CD4-positive, CD25-positive, alpha-beta regulatory T cell (primary cell): ENCODE measurements around the gene STAM. TPM values are rescaled to one million over a fixed set of nuclear protein-coding genes. Genes with fewer than 3 reads are reported as not detected.

Source experiments
- ATAC-seq, 2 donors: fragments of 150-1000 bp; cut with Tn5 transposase; one replicate each; pipeline ENCODE4 v1.10.0; 2021; ENCODE audit warnings: low read depth in 2 of 2, moderate number of reproducible peaks in 2 of 2, moderate library complexity in 1 of 2
- DNase-seq, 3 donors: peaks; one replicate each; pipeline versions ENCODE4 v3.0.0 to v3.0.0-alpha.2; 2012 to 2022; ENCODE audit warnings: mixed read lengths in 1 of 3
- H3K27ac ChIP-seq: one replicate; pipeline ENCODE4 v1.7.0; 2013; ENCODE audit warnings: mild to moderate bottlenecking, low read length; ENCODE audit not compliant: insufficient read depth, poor library complexity, severe bottlenecking
- H3K27me3 ChIP-seq: one replicate; pipeline ENCODE4 v1.7.0; 2013; ENCODE audit warnings: low read length; ENCODE audit not compliant: control insufficient read depth, insufficient read depth
- H3K36me3 ChIP-seq: one replicate; pipeline ENCODE4 v1.7.0; 2013; ENCODE audit warnings: mild to moderate bottlenecking, low read length, moderate library complexity; ENCODE audit not compliant: control insufficient read depth, insufficient read depth
- H3K4me1 ChIP-seq: 2 replicates; pipeline ENCODE4 v1.7.0; 2013; ENCODE audit warnings: mild to moderate bottlenecking, low read length; ENCODE audit not compliant: insufficient read depth, control insufficient read depth, poor library complexity, severe bottlenecking
- H3K4me3 ChIP-seq: one replicate; pipeline ENCODE4 v1.7.0; 2013; ENCODE audit warnings: low read depth, mild to moderate bottlenecking, low read length, moderate library complexity
- H3K9me3 ChIP-seq, 2 experiments: 1 replicate in 1 of 2; 2 replicates in 1 of 2; pipeline ENCODE4 v1.7.0; 2013; ENCODE audit warnings: low read length in 2 of 2, mild to moderate bottlenecking in 1 of 2, moderate library complexity in 1 of 2; ENCODE audit not compliant: control insufficient read depth in 2 of 2
- H3K27ac Mint-ChIP-seq, 3 donors: one replicate each; pipeline ENCODE4 v1.8.0; 2020 to 2022; ENCODE audit warnings: mild to moderate bottlenecking in 3 of 3, mixed read lengths in 3 of 3, moderate library complexity in 2 of 3
- H3K27me3 Mint-ChIP-seq: one replicate; pipeline ENCODE4 v1.8.0; 2022; ENCODE audit warnings: mild to moderate bottlenecking, mixed read lengths
- H3K36me3 Mint-ChIP-seq: one replicate; pipeline ENCODE4 v1.8.0; 2020; ENCODE audit warnings: mixed read lengths
- H3K4me1 Mint-ChIP-seq, 4 donors: one replicate each; pipeline ENCODE4 v1.8.0; 2020 to 2022; ENCODE audit warnings: mixed read lengths in 4 of 4, mild to moderate bottlenecking in 1 of 4
- H3K4me3 Mint-ChIP-seq, 4 donors: one replicate each; pipeline ENCODE4 v1.8.0; 2020 to 2022; ENCODE audit warnings: mild to moderate bottlenecking in 4 of 4, mixed read lengths in 4 of 4, moderate library complexity in 3 of 4
- H3K9me3 Mint-ChIP-seq, 7 donors: one replicate each; pipeline ENCODE4 v1.8.0; 2020 to 2022; ENCODE audit warnings: mixed read lengths in 7 of 7, mild to moderate bottlenecking in 3 of 7, moderate library complexity in 2 of 7
- polyA plus RNA-seq, 4 donors: library from polyadenylated mRNA; unstranded; fragments of 300-500 nt; fragmentation: Illumina TruSeq; gene quantifications; one replicate each; pipeline ENCODE4 v1.2.3, GENCODE V29; 2021
- total RNA-seq: library from RNA; stranded (reverse); gene quantifications from one replicate; pipeline ENCODE4 v1.2.3, GENCODE V29; 2022

STAM gene
- total and polyA plus RNA-seq, 5 donors from 2014 or later = 48.0 to 154 (median 69.6) TPM

DNA sequence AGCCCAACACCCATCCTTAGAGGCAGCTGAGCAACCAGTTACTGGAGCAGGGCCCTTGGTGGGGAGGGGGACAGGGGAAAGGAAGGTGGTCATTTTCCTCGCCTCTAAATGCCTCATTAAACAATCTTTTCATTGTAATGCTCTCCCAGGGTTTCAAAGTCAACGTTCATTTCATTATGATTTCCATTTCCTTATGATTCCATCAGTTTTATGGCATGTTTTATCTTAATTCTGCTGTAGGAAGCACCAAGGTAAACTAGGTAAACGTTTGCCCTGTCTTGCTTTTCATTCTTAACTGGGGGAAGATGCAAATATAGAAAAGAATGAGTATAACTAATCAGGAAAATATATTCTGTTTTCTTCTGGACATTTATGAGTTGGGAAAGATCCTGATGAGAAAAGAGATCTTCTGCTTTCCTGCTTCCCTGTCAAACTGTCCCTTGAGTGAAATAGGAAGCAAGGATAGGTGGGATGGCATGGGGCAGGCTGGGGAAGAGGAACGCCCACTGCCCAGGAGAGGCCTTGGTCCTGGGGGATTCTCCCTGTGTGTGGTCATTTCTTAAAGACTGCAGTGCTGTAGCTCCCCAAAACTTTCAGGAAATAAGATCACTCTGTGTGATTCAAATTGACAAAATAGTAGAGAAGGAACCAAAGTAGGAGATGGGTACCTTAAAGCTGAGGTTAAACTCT, 87.5 kb downstream of the STAM start:
- peak overlapping the region in 1 of 3 donors; percentile 54 for H3K27ac Mint-ChIP-seq
- Histone ChIP-seq H3K27ac (no peak overlapping the region), H3K27me3 (no peaks in the 10 kb centered on the region), H3K9me3 (no peaks in the 10 kb centered on the region), H3K4me3 (no peak overlapping the region), H3K4me1 (no peaks in the 10 kb centered on the region), H3K36me3 (no peaks in the 10 kb centered on the region)
- ATAC-seq = no peak
- H3K4me1 Mint-ChIP-seq = peaks cover 5 to 16% (median 14%) of the 10 kb centered on the region in 4 donors
- no peaks in the 10 kb centered on the region for H3K36me3 Mint-ChIP-seq
- no peak for DNase-seq
- H3K9me3 Mint-ChIP-seq = no peaks in the 10 kb centered on the region
- peak overlapping the region in 1 of 4 donors; percentile 68 for H3K4me3 Mint-ChIP-seq
- H3K27me3 Mint-ChIP-seq = no peaks in the 10 kb centered on the region

DNA sequence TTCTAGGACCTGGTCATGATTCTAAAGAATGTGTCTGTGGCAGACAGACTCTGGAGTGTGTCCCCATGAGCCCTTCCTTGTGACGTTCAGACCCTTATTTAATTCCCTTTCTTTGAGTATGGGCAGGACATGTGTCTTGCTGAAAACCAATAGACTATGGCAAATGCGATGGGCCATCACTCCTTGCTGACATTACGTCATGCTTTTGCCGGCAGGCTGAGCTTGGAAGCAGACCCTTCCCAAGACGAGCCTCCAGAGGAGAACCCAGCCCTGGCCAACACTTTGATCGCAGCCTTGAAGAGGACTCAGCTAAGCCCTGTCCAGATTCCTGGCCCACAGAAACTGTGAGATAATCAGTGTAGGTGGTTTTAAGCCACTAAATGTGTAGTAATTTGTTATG, 89.7 kb downstream of the STAM start:
- H3K9me3 Mint-ChIP-seq = no peaks in the 10 kb centered on the region
- H3K9me3 ChIP-seq = no peaks in the 10 kb centered on the region
- no peak overlapping the region for H3K4me3 Mint-ChIP-seq
- H3K27me3 ChIP-seq = no peaks in the 10 kb centered on the region
- H3K4me1 ChIP-seq = no peaks in the 10 kb centered on the region
- H3K27ac Mint-ChIP-seq = peak overlapping the region in 2 of 3 donors; percentile 25 to 26
- H3K27me3 Mint-ChIP-seq = no peaks in the 10 kb centered on the region
- H3K4me1 Mint-ChIP-seq = peaks cover 6 to 16% (median 12%) of the 10 kb centered on the region in 4 donors
- ATAC-seq (no peak), DNase-seq (no peak)
- no peaks in the 10 kb centered on the region for H3K36me3 Mint-ChIP-seq
- H3K36me3 ChIP-seq = no peaks in the 10 kb centered on the region
- H3K27ac ChIP-seq = no peak overlapping the region
- H3K4me3 ChIP-seq = no peak overlapping the region

DNA sequence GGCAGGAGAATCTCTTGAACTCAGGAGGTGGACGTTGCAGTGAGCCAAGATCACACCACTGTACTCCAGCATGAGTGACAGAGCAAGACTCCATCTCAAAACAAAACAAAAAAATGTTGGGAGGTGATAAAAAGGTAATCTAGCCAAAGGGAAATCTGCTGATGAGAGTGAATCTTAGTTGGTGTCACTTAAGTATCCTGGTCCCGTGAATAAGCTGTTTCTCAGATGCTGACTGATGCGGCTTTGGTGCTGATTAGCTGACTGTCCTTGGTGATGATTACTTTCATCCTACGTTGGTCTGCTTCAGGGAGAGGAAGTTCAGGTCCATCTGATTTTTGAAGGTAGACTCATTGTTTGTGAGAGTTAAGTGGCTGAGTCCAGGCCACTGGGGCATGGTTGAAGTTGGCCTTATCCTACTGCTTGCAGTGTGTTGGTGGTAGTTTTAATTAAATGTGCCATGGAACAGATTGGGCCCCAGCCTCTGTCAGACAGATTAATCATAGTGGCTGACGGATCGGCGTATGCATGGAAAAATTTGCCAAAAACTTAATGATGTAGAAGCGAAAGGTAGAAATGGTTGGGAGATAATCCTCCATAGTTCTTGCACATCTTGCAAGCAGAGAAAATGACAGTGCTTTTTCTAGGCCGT, 90.6 kb downstream of the STAM start:
- no peak for ATAC-seq

DNA sequence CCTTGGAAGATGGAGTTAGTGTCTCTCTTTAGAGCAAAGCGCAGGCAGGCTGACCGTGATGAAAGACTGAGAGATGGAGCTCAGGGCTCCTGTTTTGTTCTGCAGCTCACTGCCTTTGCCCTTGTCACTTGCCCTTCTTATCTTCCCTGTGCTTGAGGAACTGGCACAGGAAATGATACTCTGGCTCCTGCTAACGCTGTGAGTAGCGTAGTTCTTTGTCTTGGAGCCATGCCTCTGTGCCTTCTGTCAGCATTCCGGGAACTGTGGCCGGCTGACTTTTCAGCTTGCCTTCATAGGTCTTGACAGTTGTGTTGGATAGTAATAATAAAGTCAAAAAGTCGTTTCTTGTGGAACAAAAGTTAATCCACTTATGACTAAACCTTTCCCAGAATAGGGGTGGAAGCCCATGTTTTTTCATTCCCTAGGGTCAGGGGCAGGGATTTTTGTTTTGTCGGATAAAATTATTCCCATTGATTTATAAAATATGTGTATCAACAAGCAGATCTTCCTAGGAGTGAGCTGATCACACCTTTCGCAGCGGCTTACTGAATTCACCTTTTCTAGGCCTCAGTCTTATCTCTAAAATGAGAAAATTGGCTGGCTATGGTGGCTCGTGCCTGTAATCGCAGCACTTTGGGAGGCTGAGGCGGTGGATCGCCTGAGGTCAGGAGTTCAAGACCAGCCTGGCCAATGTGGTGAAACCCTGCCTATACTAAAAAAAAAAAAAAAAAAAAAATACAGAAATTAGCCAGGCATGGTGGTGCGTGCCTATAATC, 91.4 kb downstream of the STAM start:
- H3K27me3 Mint-ChIP-seq = no peaks in the 10 kb centered on the region
- ATAC-seq = no peak
- H3K27me3 ChIP-seq = no peaks in the 10 kb centered on the region
- no peaks in the 10 kb centered on the region for H3K36me3 ChIP-seq
- H3K4me3 ChIP-seq = no peak overlapping the region
- H3K27ac ChIP-seq = no peak overlapping the region
- peaks cover 6 to 13% (median 8%) of the 10 kb centered on the region in 4 donors for H3K4me1 Mint-ChIP-seq
- H3K4me3 Mint-ChIP-seq = no peak overlapping the region
- H3K36me3 Mint-ChIP-seq = no peaks in the 10 kb centered on the region
- no peaks in the 10 kb centered on the region for H3K9me3 Mint-ChIP-seq
- no peaks in the 10 kb centered on the region for H3K9me3 ChIP-seq
- H3K27ac Mint-ChIP-seq = no peak overlapping the region
- no peak for DNase-seq
- H3K4me1 ChIP-seq = no peaks in the 10 kb centered on the region

More for the DNA sequence above, 90.6 kb downstream of the STAM start:
- Mint-ChIP-seq H3K27ac (peak overlapping the region in 1 of 3 donors; percentile 42), H3K9me3 (no peaks in the 10 kb centered on the region), H3K4me1 (peaks cover 6 to 13% (median 10%) of the 10 kb centered on the region in 4 donors), H3K27me3 (no peaks in the 10 kb centered on the region), H3K36me3 (no peaks in the 10 kb centered on the region), H3K4me3 (no peak overlapping the region)
- DNase-seq = no peak
- H3K9me3 ChIP-seq = no peaks in the 10 kb centered on the region
- H3K4me3 ChIP-seq = no peak overlapping the region
- no peak overlapping the region for H3K27ac ChIP-seq
- H3K36me3 ChIP-seq = no peaks in the 10 kb centered on the region
- H3K27me3 ChIP-seq = no peaks in the 10 kb centered on the region
- H3K4me1 ChIP-seq = no peaks in the 10 kb centered on the region

DNA sequence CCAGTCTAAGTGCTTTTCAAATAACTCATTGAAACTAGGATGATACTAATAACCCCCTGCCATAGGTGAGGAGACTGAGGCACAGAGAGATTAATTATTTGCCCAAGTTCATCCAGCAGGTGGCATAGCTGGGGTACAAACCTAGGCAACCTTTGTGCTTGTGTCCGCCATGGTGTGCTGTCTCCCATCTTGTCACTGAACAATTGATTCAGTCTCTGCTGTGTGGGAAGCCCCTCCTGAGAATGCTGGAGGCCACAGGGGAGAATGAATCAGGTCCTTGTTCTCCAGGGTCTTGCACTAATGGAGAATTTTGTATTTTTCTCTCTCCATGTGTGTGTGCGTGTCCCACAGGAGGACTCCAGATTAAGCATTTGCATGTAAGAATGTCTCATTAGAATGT, 92.3 kb downstream of the STAM start:
- no peaks in the 10 kb centered on the region for H3K36me3 Mint-ChIP-seq
- Histone ChIP-seq H3K4me1 (no peaks in the 10 kb centered on the region), H3K4me3 (no peak overlapping the region), H3K27ac (no peak overlapping the region), H3K9me3 (no peaks in the 10 kb centered on the region), H3K27me3 (no peaks in the 10 kb centered on the region), H3K36me3 (no peaks in the 10 kb centered on the region)
- no peak for ATAC-seq
- no peak overlapping the region for H3K27ac Mint-ChIP-seq
- H3K4me1 Mint-ChIP-seq = peaks cover 6 to 11% (median 7%) of the 10 kb centered on the region in 4 donors
- no peaks in the 10 kb centered on the region for H3K9me3 Mint-ChIP-seq
- no peaks in the 10 kb centered on the region for H3K27me3 Mint-ChIP-seq
- DNase-seq = peak in 1 of 3 donors; percentile 26
- no peak overlapping the region for H3K4me3 Mint-ChIP-seq

DNA sequence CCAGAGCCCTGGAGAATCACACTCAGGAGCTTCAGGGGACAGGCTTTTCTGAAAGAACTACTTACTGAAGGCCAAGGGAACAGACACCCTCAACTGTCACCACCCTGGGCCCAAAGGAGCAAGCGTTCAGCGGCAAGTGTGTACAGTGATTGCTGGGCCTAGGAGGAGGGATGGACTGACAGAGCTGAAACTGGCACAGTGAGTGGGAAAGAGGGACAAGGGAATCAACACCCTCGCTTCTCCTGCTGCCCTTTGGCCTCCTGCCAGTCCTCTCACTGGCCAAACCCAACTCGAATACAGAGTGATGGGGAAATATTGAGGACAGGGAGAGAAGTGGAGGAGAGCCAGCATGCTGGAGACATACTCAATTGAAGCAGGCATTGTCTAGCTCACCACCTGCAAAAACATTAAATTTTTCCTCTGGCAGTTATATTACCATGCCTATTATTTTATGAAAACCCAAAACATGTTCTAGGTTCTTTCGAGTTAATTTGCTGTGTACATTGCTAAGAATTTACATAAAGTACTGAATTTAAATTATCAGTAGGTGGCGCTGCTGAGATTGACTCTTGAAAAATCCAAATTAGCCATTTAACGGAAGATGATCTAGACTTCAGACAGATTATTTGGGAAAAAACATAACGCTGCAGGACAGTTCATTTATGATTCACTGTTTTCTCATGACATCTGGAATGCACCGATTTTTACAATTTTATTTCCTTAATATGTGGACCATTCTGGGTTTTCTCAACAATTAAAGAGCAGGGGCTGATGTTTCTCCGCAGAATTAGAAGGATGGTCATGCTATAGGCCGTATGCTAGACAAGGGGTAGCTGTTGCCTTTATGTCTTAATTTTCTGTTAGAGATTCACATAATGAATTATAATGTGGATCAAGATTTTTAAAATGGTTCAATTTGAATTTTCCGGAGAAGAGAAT, 93.3 kb downstream of the STAM start:
- H3K4me3 Mint-ChIP-seq = no peak overlapping the region
- Histone ChIP-seq H3K27ac (no peak overlapping the region), H3K27me3 (no peaks in the 10 kb centered on the region), H3K9me3 (no peaks in the 10 kb centered on the region), H3K4me1 (no peaks in the 10 kb centered on the region), H3K4me3 (no peak overlapping the region), H3K36me3 (no peaks in the 10 kb centered on the region)
- no peak for ATAC-seq
- no peaks in the 10 kb centered on the region for H3K9me3 Mint-ChIP-seq
- peak in 2 of 3 donors; percentile 31 to 61 for DNase-seq
- no peaks in the 10 kb centered on the region for H3K36me3 Mint-ChIP-seq
- H3K4me1 Mint-ChIP-seq = peaks cover 6 to 11% (median 8%) of the 10 kb centered on the region in 4 donors
- H3K27me3 Mint-ChIP-seq = no peaks in the 10 kb centered on the region
- H3K27ac Mint-ChIP-seq = no peak overlapping the region

DNA sequence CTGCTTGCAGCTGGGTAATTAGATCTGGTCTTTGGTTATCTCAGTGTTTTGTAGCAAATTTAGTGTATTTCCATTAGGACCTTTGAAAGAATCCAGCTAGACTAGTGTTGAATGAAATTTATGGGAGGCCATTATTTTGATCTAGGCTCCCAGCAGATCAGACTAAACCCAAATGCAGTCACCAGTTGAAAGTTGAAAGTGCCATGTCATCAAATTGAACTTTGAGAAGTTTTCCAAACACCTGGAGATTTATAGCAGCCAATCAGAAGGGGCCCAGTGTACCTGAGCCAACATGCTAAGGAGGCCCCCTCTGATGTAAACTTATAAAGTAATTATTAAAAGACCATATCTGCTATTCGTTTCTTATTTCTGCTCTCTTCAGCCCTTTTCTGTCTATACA, 96.7 kb downstream of the STAM start:
- H3K27ac ChIP-seq = no peak overlapping the region
- no peaks in the 10 kb centered on the region for H3K9me3 ChIP-seq
- H3K27me3 Mint-ChIP-seq = no peaks in the 10 kb centered on the region
- H3K4me1 ChIP-seq = peaks cover 3% of the 10 kb centered on the region
- no peaks in the 10 kb centered on the region for H3K9me3 Mint-ChIP-seq
- H3K36me3 ChIP-seq = no peaks in the 10 kb centered on the region
- H3K27me3 ChIP-seq = no peaks in the 10 kb centered on the region
- no peak overlapping the region for H3K27ac Mint-ChIP-seq
- H3K4me1 Mint-ChIP-seq = peaks cover 14 to 18% (median 18%) of the 10 kb centered on the region in 4 donors
- H3K4me3 Mint-ChIP-seq = no peak overlapping the region
- DNase-seq (no peak), ATAC-seq (no peak)
- no peak overlapping the region for H3K4me3 ChIP-seq
- H3K36me3 Mint-ChIP-seq = peaks cover 4% of the 10 kb centered on the region
